COR-L47 (cell line): ENCODE results near the gene AKR1B15.
"Not testable (repeated sequence)": the region's sequence is repeated elsewhere in the genome, so short reads cannot be mapped to it uniquely, and the experiment has no call there.

Experiments used
- DNase-seq: peaks from one replicate; lab custom pipeline; 2025; lab: John Stamatoyannopoulos, UW

Gene AKR1B15

DNA sequence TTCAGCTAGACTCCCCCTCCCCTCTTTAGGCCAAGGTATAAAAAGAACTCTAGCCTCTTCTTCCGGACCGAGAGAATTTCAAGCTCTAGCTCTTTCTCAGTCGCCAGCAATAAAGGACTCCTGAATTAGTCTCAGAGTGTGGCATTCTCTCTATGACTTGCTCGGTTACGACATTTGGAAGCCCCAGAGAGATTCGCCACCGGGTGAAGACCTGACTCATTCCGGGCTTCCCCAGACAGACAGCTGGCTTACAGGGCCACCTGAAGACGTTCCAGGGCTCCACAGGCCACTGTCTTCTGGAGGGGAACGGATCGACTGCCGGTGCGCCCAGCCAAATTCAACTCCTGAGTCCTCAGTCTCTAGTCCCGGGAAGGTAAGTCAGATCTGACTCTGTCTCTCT lies at the start of gene AKR1B15:
AKR1B15 (plus strand) TSS at position 234 of the 400 bp plus-strand sequence. CDS start 15,510 bp downstream, outside the sequence.
- no peak for DNase-seq

DNA sequence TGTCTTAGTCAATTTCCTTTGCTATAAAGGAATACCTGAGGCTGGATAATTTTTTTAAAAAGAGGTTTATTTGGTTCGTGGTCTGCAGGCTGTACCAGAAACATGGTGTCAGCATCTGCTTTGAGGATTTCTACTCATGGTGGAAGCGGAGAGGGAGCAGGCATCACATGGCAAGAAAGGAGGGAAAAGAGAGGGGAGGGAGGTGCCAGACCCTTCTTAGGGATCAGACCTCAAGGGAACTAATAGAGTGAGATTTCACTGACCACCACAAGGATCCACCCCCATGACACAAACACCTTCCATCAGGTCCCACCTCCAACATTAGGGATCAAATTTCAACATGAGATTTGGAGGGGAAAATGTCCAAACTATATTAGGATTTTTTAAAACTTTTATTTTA lies 48.5 kb upstream of the AKR1B15 start:
- DNase-seq, result no peak

DNA sequence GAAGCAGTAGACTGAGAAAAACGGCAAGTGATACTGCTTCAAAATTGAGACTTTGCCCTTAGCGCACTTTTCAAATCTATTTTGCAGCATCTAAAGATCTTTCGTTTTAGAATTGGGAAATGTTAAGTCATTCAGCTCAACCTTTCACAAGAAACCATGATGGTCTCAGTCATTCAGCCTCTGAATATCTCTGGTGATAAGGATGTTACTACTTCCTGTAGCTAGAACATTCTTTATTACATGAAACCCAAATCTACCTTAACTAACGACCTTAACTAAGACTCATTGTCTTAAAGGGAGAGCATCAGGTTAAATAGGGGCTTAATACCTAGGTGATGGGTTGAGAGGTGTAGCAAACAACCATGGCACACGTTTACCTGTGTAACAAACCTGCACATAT lies 47.9 kb upstream of the AKR1B15 start:
- DNase-seq, result no peak

DNA sequence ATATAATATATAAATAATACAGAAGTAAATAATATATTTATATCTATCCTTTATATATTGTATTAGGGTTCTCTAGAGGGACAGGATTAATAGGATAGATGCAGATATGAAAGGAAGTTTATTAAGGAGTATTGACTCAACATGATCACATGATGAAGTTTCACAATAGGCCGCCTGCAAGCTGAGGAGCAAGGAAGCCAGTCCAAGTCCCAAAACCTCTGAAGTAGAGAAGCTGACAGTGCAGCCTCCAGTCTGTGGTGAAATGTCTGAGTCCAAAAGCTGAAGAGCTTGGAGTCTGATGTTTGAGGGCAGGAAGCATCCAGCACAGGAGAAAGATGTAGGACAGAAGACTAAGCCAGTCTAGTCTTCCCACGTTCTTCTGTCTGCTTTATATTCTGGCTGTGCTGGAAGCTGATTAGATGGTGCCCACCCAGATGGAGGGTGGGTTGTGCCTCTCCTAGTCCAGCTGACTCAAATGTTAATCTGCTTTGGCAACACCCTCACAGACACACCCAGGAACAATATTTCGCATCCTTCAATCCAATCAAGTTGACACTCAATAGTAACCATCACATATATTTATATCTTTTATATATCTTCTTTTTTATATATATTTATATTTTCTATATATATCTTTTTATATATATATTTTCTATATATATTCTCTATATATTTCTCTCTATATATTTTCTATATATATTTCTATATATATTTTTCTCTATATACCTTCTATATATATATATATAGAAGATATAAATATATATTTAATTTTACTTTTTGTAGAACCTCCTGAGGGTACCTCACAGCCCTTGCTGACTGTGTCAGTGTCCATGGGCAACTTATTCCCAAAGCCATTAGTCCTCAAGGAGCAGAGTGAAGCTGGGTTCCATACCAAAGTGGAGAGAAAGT lies 46.2 kb upstream of the AKR1B15 start:
- DNase-seq, result no peak

DNA sequence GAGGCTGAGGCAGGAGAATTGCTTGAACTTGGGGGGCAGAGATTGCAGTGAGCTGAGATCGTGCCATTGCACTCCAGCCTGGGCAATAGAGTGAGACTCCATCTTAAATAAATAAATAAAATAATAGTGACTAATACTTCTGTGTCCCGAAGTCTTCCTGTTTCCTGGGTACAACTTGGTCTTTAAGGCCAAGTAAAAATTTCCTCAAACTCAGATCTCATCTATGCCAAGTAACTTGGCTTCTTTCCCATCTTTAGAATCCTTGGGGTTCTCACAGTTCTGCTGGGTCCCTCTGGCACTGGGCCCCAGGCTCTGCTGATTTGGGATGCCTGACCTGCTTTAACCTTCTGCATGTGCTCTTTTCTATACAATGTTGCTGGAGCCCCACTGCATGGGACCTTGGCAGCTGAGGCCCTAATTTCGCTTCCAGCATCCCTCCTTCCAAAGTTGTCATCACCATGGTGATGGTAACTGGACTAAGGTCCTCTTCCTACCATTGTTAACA lies 44.2 kb upstream of the AKR1B15 start:
- DNase-seq, result no peak

DNA sequence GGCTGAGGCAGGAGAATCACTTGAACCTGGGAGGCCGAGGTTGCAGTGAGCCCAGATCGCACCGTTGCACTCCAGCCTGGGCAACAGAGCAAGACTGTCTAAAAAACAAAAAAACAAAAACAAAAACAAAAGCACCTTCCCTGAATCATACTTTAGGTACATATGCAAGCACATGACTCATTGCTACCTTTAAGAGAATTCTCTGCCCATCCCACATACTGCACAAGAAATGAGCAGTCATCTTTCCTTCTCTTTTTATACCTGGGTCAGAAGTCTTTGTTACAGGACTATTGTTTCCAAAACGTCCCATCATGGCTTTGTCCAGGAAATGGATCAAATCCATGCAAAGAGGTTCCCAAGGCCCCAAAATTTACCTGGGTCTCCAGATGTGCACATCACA lies 43.1 kb upstream of the AKR1B15 start:
- DNase-seq, result no peak

DNA sequence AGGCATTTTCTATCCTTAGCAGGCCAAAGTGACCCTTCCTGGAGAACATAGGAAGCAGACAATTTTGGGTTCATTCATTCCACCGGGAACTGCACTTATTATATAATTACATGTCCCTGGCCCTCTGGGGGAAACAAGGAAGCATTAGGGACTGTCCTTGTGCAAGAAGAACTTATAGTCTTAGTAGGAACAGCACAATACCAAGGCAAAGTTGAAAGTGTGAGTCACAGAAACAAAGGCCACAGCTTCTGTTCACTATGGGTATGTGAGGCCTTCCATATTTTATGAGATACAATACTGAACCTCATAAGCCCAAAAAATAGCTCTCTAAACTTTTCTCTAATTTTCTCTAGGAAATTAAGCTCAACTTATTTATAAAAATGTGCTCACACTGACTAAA lies 39.9 kb upstream of the AKR1B15 start:
- no peak for DNase-seq

DNA sequence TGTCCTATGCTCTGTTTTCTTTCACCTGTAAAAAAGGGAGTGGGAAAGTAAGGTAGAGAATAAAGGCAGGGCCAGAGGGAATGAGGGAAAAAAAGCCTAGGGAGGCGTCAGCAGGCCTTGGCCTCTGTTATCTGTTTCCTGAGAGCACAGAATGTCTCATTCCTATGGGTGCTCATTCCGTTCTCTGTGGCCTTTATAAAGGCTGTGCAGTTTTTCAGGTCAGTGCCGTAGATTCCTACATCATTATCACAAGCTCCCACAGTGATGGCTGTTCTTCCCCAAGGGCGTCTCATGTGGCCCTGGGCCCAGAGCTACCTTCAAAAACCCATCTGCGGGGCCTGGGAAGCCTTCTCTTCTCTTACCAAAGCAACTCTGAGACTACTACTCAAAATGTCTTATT lies 38.3 kb upstream of the AKR1B15 start:
- DNase-seq, result no peak

DNA sequence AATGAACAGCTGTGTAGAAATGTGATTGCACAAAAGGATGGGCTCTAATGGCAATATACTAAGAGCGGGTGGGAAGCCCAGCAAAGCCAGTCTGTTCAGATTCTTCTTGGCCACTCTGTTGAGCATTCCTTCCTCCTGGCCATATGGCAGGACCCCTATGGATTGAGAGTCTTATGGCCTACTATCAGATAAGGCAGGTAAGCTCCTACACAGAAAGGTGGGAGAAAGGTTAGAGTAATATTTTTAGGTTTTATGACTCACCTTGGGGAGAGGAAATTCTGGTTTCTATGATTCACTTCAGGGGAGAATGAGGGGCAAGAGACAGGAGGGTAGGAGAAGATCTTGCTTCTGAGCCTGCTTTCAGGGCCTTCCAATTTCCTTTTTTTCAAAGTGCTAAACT lies 36.6 kb upstream of the AKR1B15 start:
- DNase-seq, result no peak

DNA sequence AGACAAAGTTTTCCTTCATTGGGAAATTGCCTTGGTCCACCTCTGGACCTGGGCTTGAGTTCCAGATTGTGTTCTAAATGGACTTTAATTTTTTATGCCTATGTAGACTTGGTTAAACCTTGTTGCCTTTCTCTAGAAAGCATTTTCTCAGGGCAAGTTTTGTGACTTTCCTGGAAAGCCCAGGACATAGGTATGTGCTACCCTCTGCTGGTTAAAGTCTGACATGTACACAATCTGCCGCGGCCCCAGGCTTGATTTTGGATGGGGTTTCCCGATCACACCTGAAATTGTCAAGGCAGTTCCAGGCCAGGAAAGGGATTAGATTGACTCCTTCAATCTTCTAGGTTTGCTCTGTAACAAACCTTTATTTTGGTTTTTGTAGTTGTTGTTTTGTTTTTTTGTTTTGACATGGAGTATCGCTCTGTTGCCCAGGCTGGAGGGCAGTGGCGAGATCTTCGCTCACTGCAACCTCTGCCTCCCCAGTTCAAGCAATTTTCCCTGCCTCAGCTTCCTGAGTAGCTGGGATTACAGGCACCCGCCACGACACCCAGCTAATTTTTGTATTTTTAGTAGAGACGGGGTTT lies 35.6 kb upstream of the AKR1B15 start:
- no peak for DNase-seq

DNA sequence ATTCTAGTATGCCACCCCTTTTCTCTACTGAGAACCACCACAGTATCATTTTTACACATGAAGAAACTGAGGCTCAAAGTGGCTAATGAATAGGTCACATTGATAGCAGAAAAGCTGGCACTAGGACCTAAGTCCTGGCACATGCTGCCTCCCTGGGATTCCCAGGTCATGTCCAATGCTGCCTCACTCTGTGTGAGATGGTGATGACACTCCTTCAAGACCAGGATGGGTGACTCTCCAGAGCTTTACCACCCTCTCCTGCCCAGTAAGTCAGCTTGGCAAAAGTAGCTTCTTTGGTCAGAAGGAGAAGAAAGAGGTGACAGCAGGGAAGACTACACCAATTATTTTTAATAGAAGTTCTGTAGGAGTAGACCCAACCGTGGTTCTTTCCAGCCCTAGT lies 34.8 kb upstream of the AKR1B15 start:
- no peak for DNase-seq

DNA sequence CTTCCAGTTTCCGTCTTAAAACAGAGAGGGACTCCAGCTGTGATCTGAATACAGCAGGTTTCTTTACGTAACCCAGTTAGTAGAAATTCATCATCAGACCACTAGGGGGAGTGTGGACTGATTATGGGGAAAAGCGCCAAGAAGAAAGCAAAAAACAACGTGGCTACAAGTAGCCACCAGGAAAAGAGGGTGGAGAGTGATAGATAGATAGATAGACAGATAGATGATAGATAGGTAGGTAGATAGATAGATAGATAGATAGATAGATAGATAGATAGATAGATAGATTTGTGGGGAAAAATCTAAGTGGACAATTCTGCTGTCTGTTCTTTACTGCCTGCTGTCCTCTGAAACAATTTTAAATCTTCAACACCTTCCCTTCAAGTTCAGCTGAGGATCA lies 34.2 kb upstream of the AKR1B15 start:
- DNase-seq, result peak; percentile 61

DNA sequence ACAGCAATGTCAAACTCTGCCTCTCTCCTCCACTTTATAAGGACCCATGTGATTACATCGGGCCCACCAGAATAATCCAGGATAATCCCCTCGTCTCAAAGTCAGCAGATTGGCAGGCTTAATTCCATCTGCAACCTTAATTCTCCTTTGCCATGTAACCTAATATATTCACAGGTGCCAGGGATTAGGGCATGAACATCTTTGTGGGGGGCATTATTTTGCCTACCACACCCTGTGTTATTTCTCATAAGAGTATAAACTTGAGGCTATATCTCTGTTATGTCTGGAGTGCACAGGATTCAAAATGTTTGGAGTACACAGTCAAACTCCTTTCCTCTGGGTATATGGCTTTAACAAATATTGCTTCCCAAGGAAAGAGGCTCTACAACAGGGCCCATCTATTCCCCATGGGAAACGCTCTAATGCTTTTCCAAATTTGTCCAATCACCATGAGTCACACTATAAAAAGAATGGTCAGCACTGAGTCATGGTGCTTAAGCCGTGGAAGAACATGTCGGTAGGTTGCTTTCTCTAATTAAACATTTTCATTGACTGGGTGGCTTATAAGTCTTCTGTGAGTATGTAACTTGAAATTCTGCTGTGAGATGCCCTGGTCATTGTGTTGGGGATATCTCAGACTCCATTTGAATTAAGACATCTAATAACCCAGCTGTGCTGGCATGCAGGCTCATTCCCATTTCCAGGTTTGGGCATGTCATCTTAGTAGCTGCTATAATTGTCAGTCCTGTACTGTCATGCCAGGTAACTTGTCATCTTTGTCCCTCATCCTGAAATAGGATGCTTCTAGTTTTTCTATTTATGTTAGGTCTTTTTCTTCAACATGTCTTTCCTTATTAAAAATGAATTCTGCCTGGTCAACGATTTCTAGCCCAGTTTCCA lies 33.1 kb upstream of the AKR1B15 start:
- no peak for DNase-seq

DNA sequence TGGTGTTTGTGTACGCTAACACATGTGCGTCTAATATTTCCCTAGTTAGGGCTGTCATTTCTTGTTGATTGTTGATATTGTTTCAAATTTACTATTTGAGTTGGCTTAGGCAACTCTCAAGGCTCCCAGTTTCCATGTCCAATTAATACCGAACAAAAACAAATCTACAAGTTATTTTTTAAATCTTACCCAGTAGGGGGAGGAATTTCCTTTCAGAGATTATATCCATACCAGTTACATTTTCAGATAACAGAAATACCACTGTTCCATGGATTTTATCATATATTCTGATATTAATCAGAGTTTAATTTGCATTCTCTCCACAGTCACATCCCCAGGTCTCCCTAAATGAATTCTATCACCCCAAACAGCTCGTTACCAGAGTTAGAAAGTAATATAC lies 28.8 kb upstream of the AKR1B15 start:
- DNase-seq, result no peak

DNA sequence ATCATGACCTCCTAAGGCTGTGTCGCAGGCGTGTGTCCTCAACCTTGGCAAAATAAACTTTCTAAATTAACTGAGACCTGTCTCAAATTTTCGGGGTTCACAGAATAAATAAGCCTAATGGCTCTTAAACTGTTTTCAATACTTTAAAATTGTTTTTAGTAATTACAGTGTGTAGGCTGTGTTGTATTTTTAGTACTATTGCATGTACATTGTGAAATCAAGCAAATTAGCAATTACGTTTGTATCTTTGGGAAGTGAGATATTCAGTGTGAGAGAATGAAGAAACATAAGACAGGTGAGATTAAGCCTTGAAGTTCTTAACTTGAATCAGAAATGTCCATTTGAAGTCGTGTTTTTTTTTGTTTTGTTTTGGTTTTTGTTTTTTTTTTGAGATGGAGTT lies 26.3 kb upstream of the AKR1B15 start:
- no peak for DNase-seq

DNA sequence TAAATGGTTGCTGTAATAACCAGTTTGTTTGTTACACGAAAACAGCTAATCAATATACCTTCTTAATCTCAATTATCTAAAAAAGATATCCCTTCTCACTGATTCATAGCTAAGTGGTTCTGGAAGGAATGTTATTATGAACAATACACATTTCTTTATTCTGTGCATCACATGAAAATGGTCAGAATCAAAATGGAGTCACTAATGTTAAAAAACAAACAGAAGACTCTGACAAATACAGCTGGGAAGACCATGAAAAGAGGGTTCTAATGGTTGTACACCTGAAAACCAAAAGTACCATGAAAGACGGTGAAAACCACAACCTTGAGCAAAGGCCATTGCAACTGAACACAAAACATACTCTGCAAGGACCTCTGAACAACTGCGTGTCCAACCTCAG lies 23.5 kb upstream of the AKR1B15 start:
- DNase-seq, result not testable (repeated sequence)

DNA sequence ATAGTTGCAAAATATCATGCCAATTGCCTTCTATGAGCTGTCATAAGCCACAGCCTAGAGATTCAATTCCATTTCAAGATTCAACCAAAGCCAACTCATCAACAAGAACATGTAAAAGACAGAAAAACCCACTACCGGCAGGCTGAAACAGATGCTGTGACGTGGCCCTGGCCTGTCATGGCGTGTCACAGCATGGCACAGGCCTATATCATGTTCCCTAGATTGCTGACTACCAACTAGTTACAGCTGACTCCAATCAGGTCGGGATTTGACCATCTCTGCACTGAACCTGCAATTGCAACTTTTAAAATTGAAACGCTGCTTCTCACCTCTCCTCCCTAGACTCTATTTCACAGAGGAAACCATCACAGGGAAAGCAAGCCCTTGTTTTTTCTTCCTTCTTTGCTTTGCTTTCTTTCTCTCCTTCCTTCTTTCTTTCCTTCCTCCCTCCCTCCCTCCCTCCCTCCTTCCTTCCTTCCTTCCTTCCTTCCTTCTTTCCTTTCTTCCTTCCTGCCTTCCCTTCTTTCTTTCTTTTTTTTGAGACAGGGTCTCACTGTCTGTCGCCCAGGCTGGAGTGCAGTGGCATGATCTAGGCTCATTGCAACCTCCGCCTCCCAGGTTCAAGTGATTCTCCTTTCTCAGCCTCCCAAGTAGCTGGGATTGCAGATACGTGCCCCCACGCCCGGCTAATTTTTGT lies 22.2 kb upstream of the AKR1B15 start:
- DNase-seq, result not testable (repeated sequence)

DNA sequence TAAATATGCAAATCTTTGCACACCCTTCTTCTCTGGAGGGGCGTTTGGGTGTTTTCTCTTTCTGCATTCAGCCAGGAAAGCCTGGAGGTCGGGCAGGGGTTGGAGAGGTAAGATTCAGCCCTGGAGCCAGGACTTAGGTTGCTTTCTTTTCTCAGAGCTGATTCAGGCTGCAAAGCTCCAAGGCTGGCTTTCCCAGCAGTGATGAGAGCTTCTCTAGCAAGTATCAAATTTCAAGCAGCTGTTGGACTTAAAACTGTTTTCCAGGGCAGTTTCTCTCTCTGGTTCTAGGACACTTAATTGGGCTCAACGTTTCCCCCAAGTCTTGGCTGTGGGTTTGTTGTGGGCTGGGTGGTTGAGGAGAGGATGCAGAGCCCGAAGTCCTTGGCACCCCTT lies 20.9 kb upstream of the AKR1B15 start:
- DNase-seq, result no peak

DNA sequence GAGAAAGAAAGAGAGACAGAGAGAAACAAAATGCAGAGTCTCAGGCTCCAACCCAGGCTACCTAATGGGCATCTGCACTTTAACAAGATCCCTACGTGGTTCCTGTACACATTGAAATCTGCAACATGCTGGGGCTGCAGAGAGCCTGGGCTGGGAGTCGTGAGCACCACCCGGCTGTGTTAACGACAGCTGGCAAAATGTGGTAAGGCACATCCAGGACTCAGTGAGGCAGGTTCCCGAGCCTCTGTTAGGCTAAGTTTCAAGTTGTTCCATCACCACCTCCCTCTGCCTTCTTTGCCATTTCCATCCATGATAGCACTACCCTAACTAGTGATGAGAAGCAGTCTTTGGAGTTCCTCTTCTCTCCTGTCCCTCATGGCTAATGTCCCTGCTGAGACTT lies 20.2 kb upstream of the AKR1B15 start:
- no peak for DNase-seq

DNA sequence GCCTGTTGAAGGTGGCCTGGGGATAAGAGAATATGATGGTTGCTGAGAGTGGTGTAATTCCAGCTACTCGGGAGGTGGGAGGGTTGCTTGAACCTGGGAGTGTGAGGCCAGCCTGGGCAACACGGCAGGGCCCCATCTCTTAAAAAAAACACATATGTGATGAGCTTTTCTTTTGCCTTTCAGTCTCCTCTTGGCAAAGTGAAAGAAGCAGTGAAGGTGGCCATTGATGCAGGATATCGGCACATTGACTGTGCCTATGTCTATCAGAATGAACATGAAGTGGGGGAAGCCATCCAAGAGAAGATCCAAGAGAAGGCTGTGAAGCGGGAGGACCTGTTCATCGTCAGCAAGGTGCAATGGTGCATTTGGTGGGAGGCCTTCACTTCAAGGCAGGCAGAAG lies 18.4 kb upstream of the AKR1B15 start:
- DNase-seq, result no peak

DNA sequence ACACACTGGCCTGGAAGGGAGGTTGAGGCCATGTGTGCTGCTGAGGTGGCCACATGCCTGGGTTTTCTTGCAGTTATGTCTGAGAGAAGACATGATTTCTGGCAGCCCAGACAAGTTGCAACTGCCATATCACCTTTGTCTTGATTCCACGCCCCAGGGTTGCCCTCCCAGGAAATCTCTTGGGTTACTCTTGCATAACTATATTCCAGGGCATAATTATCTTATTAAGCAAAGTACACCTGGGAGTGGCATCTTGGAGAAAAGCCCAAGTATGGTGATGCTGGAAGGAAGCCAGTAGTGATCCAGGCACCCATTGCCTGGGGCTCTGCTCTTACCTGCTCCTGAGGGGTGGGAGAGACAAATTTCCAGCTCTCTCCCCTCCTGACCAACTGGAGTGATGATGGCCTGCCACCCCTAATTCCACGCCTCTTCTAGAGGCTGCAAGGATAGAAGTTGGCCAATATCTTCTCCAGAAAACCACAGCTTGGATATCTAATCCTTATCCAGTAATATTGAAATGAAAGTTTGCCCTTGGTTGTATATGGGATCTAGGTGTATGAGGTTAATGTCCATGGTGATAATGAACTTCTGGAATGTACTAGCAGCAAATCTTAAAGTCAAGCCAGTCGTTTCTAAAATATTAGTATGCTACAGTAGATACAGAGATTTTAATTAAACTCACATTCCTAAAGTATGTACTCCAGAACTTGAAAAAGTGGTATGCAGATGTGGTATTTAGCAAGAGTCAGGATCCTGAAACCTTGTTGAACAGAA lies 16.5 kb upstream of the AKR1B15 start:
- DNase-seq, result peak; percentile 8
